Right cardiac atrium (tissue), 5 donors: ENCODE data around the gene NAT8L. TPM values are rescaled to one million over a fixed set of nuclear protein-coding genes. Genes with fewer than 3 reads are reported as not detected.

Experiments
- ATAC-seq, 2 donors: fragments of 200-7000 bp; cut with Tn5 transposase; one replicate each; pipeline versions ENCODE4 v1.8.0 to v1.9.1; 2020; ENCODE audit warnings: moderate library complexity in 2 of 2, mild to moderate bottlenecking in 1 of 2
- DNase-seq, 3 donors: peaks; one replicate each; pipeline ENCODE4 v3.0.0-alpha.2; 2020
- H3K27ac ChIP-seq: one replicate; pipeline ENCODE4 v1.5.1; 2013; ENCODE audit warnings: mild to moderate bottlenecking, low read length, control low read depth, moderate library complexity
- H3K27me3 ChIP-seq: one replicate; pipeline ENCODE4 v1.6.1; 2013; ENCODE audit not compliant: control insufficient read depth, insufficient read depth
- H3K4me1 ChIP-seq: one replicate; pipeline ENCODE4 v1.6.1; 2013; ENCODE audit warnings: low read length; ENCODE audit not compliant: control insufficient read depth, insufficient read depth
- H3K4me3 ChIP-seq: one replicate; pipeline ENCODE4 v1.5.1; 2013; ENCODE audit warnings: low read length, control low read depth
- H3K9me3 ChIP-seq: one replicate; pipeline ENCODE4 v1.6.1; 2013; ENCODE audit warnings: low read length; ENCODE audit not compliant: control insufficient read depth
- WGBS: extraction: QIAGEN DNeasy Blood & Tissue Kit; methylation state at CpG from one replicate; pipeline ENCODE4 v1.1.7; 2013; 5-methylcytosine and 5-hydroxymethylcytosine counted together
- intact Hi-C, 4 donors: fragments of 100-400 bp; cut with DNase I; formaldehyde crosslinking; loops; one replicate each; pipeline versions ENCODE4 v1.11.0 to v1.14.0; 2022 to 2023
- polyA plus RNA-seq: library from polyadenylated mRNA; stranded (reverse); fragments of 200-250 nt; gene quantifications from one replicate; pipeline ENCODE4 v1.2.3, GENCODE V29; 2013
- total RNA-seq, 4 donors: library from RNA; stranded (reverse); fragmentation: NEBNext Ultra II Directional; extraction: Animal tissue kit (Norgen Biotek cat#: 25700); gene quantifications; one replicate each; pipeline ENCODE4 v1.2.1, GENCODE V29; 2021
- donor health status: healthy with polysubstance abuse.
- donor health status: DM: no; HTN: yes; CAD: no.
- donor health status: DM: no; HTN: no; CAD: no.
- donor health status: DM: no; HTN: yes; CAD: no; lungs with severe emphysema.
- donor health status: DM: yes; HTN: yes; CAD: no.

NAT8L gene
- total and polyA plus RNA-seq, 5 donors = 2.8 to 5.2 (median 3.2) TPM

- Histone ChIP-seq H3K9me3 (no peaks in the 10 kb centered on the region), H3K27ac (no peak overlapping the region), H3K4me3 (no peak overlapping the region), H3K27me3 (no peaks in the 10 kb centered on the region), H3K4me1 (no peaks in the 10 kb centered on the region)
- DNase-seq (peak in 2 of 3 donors; percentile 29 to 54), ATAC-seq (no peak)
- intact Hi-C loops = no loop called here
- 40% methylated on average over 57 of the region's 57 CpGs for WGBS
Observed at GRCh38 chr4:2047031-2047660, 12.0 kb upstream of the NAT8L start.

DNA sequence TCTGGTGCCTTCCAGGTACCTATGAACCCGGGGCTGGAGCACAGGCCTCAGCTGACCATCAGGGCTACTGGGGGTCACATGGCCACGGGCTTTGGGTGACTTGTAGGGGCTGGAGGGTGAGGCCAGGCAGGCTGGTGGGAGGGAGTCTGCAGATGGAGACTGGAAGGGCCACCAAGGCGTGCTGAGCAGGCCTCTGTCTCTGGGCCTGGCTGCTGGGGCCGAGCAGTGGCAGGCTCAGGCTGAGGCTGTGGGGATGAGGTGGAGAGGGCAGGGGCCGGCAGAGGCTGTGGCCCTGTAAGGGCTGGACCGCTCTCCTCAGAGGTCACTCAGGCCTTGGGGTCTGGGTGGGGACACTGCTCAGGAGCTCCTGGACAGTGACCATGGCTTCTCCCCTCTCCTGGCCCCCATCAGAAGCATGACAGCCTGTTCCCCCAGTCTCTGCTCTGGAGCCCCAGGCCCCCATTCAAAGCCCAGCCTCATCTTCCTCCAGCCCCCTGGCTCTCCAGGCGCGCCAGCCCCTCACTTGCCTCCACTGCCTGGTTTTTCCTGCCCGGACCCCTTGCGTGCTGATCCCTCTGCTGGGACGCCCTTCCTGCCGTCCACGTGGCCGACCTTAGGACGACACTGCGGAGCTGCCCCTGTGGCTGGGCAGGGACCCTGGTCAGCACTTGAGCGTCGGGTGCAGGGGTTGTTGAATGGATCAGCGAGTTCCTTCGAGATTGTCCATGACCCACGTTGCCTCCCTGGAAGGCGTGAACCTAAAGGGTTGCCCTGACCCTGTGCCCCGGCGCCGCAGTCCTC is 11.1 kb upstream of the NAT8L start:
- H3K27ac ChIP-seq = no peak overlapping the region
- 88% methylated on average over 25 of the region's 25 CpGs for WGBS
- no peaks in the 10 kb centered on the region for H3K4me1 ChIP-seq
- ATAC-seq = no peak
- intact Hi-C loops = no loop called here
- peak in 1 of 3 donors; percentile 36 for DNase-seq
- no peaks in the 10 kb centered on the region for H3K9me3 ChIP-seq
- no peaks in the 10 kb centered on the region for H3K27me3 ChIP-seq
- no peak overlapping the region for H3K4me3 ChIP-seq

DNA sequence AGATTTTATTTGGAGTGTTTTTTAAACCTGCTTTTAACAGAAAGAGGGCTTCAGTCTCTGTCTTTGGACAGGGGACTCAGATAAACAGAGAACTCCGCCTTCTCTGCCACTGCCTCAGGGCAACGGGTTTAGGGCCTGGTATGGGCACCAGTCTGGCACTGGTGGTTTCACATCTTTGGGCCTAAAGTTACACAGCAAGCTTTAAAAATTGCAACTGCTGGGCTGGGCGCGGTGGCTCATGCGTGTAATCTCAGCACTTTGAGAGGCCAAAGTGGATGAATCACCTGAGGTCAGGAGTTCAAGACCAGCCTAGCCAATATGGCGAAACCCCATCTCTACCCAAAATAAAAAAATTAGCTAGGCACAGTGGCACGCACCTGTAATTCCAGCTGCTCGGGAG is 10.3 kb upstream of the NAT8L start:
- Histone ChIP-seq H3K9me3 (no peaks in the 10 kb centered on the region), H3K4me3 (no peak overlapping the region), H3K27me3 (no peaks in the 10 kb centered on the region), H3K4me1 (no peaks in the 10 kb centered on the region), H3K27ac (no peak overlapping the region)
- WGBS = 91% methylated on average over 8 of the region's 8 CpGs
- intact Hi-C loops = no loop called here
- no peak for DNase-seq
- no peak for ATAC-seq

DNA sequence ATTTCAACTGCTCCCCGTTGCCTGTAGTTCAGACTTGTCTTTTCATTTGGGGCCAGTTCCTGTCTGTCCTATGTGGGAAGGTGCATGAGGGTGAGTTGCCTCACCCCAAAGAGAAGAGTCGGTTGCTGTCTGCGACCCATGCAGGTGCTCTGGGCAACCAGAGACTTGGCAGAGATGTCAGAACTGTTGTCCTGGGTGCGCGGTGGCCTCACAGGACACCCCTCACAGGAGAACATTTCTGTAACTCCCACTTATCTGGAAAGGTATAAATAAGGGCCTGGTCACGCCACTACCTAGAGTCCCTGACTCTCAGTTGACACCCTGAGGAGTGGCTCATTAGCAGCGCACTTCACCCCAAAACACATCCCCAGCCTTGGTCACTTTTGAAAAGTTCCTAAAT is 9.7 kb upstream of the NAT8L start:
- WGBS = 86% methylated on average over 7 of the region's 7 CpGs

DNA sequence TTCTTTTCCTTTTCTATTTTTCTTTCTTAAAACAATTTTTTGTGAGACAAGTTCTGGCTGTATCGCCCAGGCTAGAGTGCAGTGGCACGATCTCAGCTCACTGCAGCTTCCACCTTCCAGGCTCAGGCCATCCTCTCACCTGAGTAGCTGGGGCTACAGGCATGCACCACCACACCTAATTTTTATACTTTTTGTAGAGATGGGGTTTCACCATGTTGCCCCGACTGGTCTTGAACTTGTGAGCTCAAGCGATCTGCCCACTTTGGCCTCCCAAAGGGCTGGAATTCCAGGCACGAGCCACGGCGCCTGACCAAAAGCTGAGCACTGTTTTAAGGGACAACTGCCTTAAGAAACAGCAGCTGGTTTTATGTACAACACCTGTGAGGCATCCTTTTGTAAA is 9.3 kb upstream of the NAT8L start:
- H3K9me3 ChIP-seq = no peaks in the 10 kb centered on the region
- no peak for DNase-seq
- intact Hi-C loops = no loop called here
- H3K4me3 ChIP-seq = no peak overlapping the region
- no peaks in the 10 kb centered on the region for H3K4me1 ChIP-seq
- no peak overlapping the region for H3K27ac ChIP-seq
- H3K27me3 ChIP-seq = no peaks in the 10 kb centered on the region
- 82% methylated on average over 7 of the region's 7 CpGs for WGBS
- ATAC-seq = no peak

More for the DNA sequence above, 9.7 kb upstream of the NAT8L start:
- intact Hi-C loops = no loop called here
- Histone ChIP-seq H3K4me3 (no peak overlapping the region), H3K27me3 (no peaks in the 10 kb centered on the region), H3K27ac (no peak overlapping the region), H3K9me3 (no peaks in the 10 kb centered on the region), H3K4me1 (no peaks in the 10 kb centered on the region)
- DNase-seq = no peak
- ATAC-seq = no peak

- Histone ChIP-seq H3K4me3 (no peak overlapping the region), H3K9me3 (no peaks in the 10 kb centered on the region), H3K27ac (no peak overlapping the region), H3K27me3 (no peaks in the 10 kb centered on the region), H3K4me1 (no peaks in the 10 kb centered on the region)
- intact Hi-C loops = no loop called here
- WGBS = 72% methylated on average over 10 of the region's 10 CpGs
- DNase-seq (no peak), ATAC-seq (no peak)
Observed at GRCh38 chr4:2051086-2051485, 8.0 kb upstream of the NAT8L start.

- no peak for DNase-seq
- Histone ChIP-seq H3K27me3 (no peaks in the 10 kb centered on the region), H3K27ac (no peak overlapping the region), H3K4me3 (no peak overlapping the region), H3K9me3 (no peaks in the 10 kb centered on the region), H3K4me1 (no peaks in the 10 kb centered on the region)
- no peak for ATAC-seq
- intact Hi-C loops = no loop called here
- WGBS = 65% methylated on average over 6 of the region's 6 CpGs
Observed at GRCh38 chr4:2054217-2054616, 4.9 kb upstream of the NAT8L start.

GRCh38 chr4:2057382-2058065 is 1.6 kb upstream of the NAT8L start:
- DNase-seq (no peak), ATAC-seq (no peak)
- H3K9me3 ChIP-seq = no peaks in the 10 kb centered on the region
- 75% methylated on average over 26 of the region's 26 CpGs for WGBS
- H3K4me1 ChIP-seq = no peaks in the 10 kb centered on the region
- no peak overlapping the region for H3K27ac ChIP-seq
- H3K27me3 ChIP-seq = no peaks in the 10 kb centered on the region
- intact Hi-C loops = no loop called here
- H3K4me3 ChIP-seq = no peak overlapping the region

DNA sequence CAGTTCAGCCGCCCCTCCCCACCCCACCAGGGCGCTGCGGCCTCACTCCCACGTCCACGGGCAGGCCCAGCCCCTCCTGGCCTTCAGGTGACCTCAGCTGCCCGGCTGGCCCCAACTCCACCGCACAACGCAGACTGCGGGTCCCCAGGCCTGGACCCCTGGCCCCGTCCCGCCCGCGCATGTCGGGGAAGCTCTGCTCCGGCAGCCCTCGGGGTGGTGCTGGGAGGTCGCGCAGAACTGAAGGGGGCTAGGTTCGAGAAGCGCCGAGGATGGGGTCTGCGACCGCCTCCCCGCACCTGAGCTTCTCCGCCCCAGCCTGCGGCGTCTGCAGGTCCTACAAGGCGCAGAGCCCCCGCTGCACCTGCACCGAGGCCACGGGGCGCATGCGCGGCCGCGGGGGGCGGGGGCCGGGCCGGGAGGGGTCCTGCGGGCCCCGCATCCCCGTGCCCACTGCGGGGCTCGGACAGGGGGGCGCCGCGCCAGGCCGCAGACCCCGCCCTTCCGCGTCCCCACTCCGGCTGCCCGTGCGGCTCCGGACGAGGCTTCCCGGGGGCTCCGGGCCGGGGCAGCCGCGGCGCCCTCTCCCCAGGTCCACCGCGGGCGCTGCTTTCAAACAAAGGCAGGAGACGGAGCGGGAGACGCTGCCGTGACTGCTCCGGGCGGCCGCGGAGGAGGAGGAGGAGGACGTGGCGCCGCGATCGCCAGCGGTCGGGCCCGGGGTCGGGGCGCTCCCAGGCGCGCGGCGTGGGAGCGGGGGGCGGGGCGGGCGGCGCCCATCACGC is 672 bp upstream of the NAT8L start:
- intact Hi-C loops = no loop called here
- H3K27ac ChIP-seq = no peak overlapping the region
- ATAC-seq (peak in 1 of 2 donors; percentile 20), DNase-seq (peak in 1 of 3 donors; percentile 53)
- WGBS = 1% methylated on average over 93 of the region's 93 CpGs
- no peaks in the 10 kb centered on the region for H3K9me3 ChIP-seq
- peak overlapping the region; percentile 70 for H3K4me3 ChIP-seq
- no peaks in the 10 kb centered on the region for H3K4me1 ChIP-seq
- no peaks in the 10 kb centered on the region for H3K27me3 ChIP-seq

DNA sequence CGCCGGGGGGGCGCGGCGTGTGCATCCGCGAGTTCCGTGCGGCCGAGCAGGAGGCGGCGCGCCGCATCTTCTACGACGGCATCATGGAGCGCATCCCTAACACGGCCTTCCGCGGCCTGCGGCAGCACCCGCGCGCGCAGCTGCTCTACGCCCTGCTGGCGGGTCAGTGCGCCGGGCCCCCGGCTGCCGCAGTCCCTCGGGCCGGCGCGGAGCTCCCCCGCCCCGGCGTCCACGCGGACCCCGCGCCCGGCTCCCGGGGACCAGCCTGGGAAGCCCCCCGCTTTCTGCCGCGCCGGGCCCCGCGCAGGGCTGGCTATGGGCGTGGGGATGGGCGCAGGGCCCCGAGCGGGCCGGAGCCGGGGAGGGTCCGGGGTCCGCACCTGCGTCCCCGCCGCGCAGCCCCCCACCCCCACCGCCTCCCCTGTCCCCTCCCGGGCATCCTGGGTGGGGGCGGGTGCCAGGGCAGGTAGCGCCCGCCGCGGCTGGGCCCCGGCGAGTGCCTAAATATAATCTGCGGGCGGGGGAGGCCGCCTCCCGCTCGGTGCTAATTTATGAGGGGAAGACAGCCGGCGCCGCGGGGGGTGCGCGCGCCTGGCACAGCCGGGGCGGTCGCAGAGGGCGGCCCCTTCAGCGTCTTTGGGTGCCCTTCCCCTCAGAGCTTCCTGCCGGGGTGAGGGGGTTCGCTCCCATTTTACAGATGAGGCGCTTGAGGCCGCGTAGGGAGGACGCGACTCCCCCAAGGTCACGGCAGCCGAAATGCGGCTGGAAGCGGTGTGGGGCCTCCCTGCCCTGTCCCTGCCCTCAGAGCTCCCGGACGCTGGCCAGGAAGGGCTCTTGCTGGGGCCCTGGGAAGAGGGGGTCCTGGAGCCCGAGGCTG is 837 bp downstream of the NAT8L start:
- H3K4me1 ChIP-seq = no peaks in the 10 kb centered on the region
- WGBS = 4% methylated on average over 102 of the region's 102 CpGs
- H3K27me3 ChIP-seq = no peaks in the 10 kb centered on the region
- H3K27ac ChIP-seq = no peak overlapping the region
- H3K4me3 ChIP-seq = peak overlapping the region; percentile 70
- intact Hi-C loops = no loop called here
- ATAC-seq (no peak), DNase-seq (peak in 1 of 3 donors; percentile 51)
- no peaks in the 10 kb centered on the region for H3K9me3 ChIP-seq
